B cell (primary cell): ENCODE results near the gene FUS. TPM values are rescaled to one million over a fixed set of nuclear protein-coding genes. Genes with fewer than 3 reads are reported as not detected.
A peak's percentile ranks its signal among the peaks of the same experiment; 100 is the strongest.

Source experiments
- ATAC-seq: fragments of 200-7000 bp; cut with Tn5 transposase; one replicate; pipeline ENCODE4 v1.10.0; 2021; ENCODE audit warnings: low read depth, mild to moderate bottlenecking, moderate number of reproducible peaks, moderate library complexity
- CTCF ChIA-PET: fragments of 350-600 bp; sonication (Branson Sonifier 250); formaldehyde crosslinking; loops from one replicate; lab custom pipeline; 2021; ENCODE audit warnings: antibody characterized with exemption, inconsistent platforms; lab: Charles Lee
- POLR2A ChIA-PET: fragments of 350-600 bp; sonication (Branson Sonifier 250); formaldehyde crosslinking; loops from one replicate; lab custom pipeline; 2021; ENCODE audit warnings: antibody characterized with exemption; lab: Charles Lee
- DNase-seq: peaks from one replicate; pipeline ENCODE4 v3.0.0; 2013
- H2AFZ ChIP-seq: 2 replicates; pipeline ENCODE4 v1.6.1; 2012; ENCODE audit warnings: mild to moderate bottlenecking, low read depth, low read length; ENCODE audit not compliant: insufficient read depth, poor library complexity, severe bottlenecking
- H3K27ac ChIP-seq, 2 donors: 1 replicate in 1 of 2; 2 replicates in 1 of 2; pipeline ENCODE4 v1.5.1; 2012 to 2013; ENCODE audit warnings: low read length in 2 of 2, mild to moderate bottlenecking in 2 of 2, moderate library complexity in 1 of 2
- H3K27me3 ChIP-seq, 4 experiments: fragments of 200-600 bp in 1 of 4; sonication (generic) in 1 of 4; replicated peaks in 1 of 4; 1 replicate in 2 of 4; 2 replicates in 2 of 4; pipeline versions ENCODE4 v1.6.1 to v1.7.0; 2013 to 2016; ENCODE audit warnings: low read length in 3 of 4, mild to moderate bottlenecking in 2 of 4, mixed read lengths in 1 of 4, moderate library complexity in 1 of 4; ENCODE audit not compliant: insufficient read depth in 4 of 4, control insufficient read depth in 3 of 4; ENCODE audit errors: control extremely low read depth in 1 of 4
- H3K36me3 ChIP-seq, 2 experiments: replicated peaks in 1 of 2; 1 replicate in 1 of 2; 2 replicates in 1 of 2; pipeline versions ENCODE4 v1.6.1 to v1.7.1; 2013; ENCODE audit warnings: low read length in 1 of 2; ENCODE audit not compliant: insufficient read depth in 2 of 2, control insufficient read depth in 1 of 2; ENCODE audit errors: control extremely low read depth in 1 of 2, extremely low read depth in 1 of 2
- H3K4me1 ChIP-seq, 2 donors: fragments of 200-600 bp in 1 of 2; sonication (generic) in 1 of 2; 1 replicate in 1 of 2; 2 replicates in 1 of 2; pipeline versions ENCODE4 v1.5.1 to v1.6.1; 2013 to 2017; ENCODE audit warnings: low read length in 2 of 2; ENCODE audit not compliant: control insufficient read depth in 2 of 2, insufficient read depth in 2 of 2
- H3K4me2 ChIP-seq: replicated peaks from 2 replicates; pipeline ENCODE3; 2012; ENCODE audit warnings: mild to moderate bottlenecking, low read depth, low read length; ENCODE audit not compliant: poor library complexity, severe bottlenecking
- H3K4me3 ChIP-seq, 5 experiments: fragments of 200-600 bp in 1 of 5; sonication (generic) in 1 of 5; 1 replicate in 3 of 5; 2 replicates in 2 of 5; pipeline versions ENCODE4 v1.5.1 to v1.7.0; 2011 to 2016; ENCODE audit warnings: low read length in 4 of 5, mild to moderate bottlenecking in 4 of 5, low read depth in 2 of 5, control low read depth in 1 of 5, moderate library complexity in 1 of 5; ENCODE audit not compliant: insufficient read depth in 1 of 5; ENCODE audit errors: control extremely low read depth in 1 of 5, extremely low read depth in 1 of 5
- H3K79me2 ChIP-seq: fragments of 200-600 bp; sonication (generic); one replicate; pipeline ENCODE4 v1.6.0; 2016; ENCODE audit warnings: low read length; ENCODE audit not compliant: control insufficient read depth, insufficient read depth
- H3K9ac ChIP-seq: fragments of 200-600 bp; sonication (generic); 2 replicates; pipeline ENCODE4 v1.6.1; 2017; ENCODE audit warnings: mild to moderate bottlenecking, low read length, moderate library complexity
- H3K9me3 ChIP-seq, 3 donors: one replicate each; pipeline versions ENCODE4 v1.6.1 to v1.7.1; 2013; ENCODE audit warnings: low read length in 2 of 3; ENCODE audit not compliant: control insufficient read depth in 2 of 3, insufficient read depth in 1 of 3; ENCODE audit errors: control extremely low read depth in 1 of 3
- H4K20me1 ChIP-seq: 2 replicates; pipeline ENCODE4 v1.6.0; 2012; ENCODE audit warnings: mild to moderate bottlenecking, low read length; ENCODE audit not compliant: insufficient read depth, control insufficient read depth, poor library complexity, severe bottlenecking
- H3K27ac Mint-ChIP-seq: one replicate; pipeline ENCODE4 v1.8.0; 2021; ENCODE audit warnings: mixed read lengths
- H3K27me3 Mint-ChIP-seq: one replicate; pipeline ENCODE4 v1.8.0; 2021; ENCODE audit warnings: mixed read lengths
- H3K4me1 Mint-ChIP-seq: one replicate; pipeline ENCODE4 v1.8.0; 2021; ENCODE audit warnings: mixed read lengths
- H3K4me3 Mint-ChIP-seq: one replicate; pipeline ENCODE4 v1.8.0; 2021; ENCODE audit warnings: mixed read lengths
- H3K9me3 Mint-ChIP-seq: one replicate; pipeline ENCODE4 v1.8.0; 2022; ENCODE audit warnings: mixed read lengths; ENCODE audit not compliant: insufficient read depth
- CTCF ChIP-seq: fragments of 200-600 bp; IDR thresholded peaks from one replicate; pipeline ENCODE4 v1.8.0; 2022; ENCODE audit warnings: antibody characterized with exemption, mild to moderate bottlenecking
- EZH2 ChIP-seq: IDR thresholded peaks from 2 replicates; pipeline ENCODE4 v1.6.1; 2012; ENCODE audit warnings: borderline replicate concordance, low read depth, mild to moderate bottlenecking, moderate library complexity, low read length; ENCODE audit not compliant: insufficient read depth, poor library complexity, severe bottlenecking
- WGBS: methylation state at CpG from one replicate; pipeline ENCODE4 v1.1.5; 2013; ENCODE audit warnings: missing lambda C conversion rate; ENCODE audit not compliant: insufficient coverage; 5-methylcytosine and 5-hydroxymethylcytosine counted together
- intact Hi-C: fragments of 100-400 bp; cut with micrococcal nuclease; formaldehyde crosslinking; loops from one replicate; pipeline ENCODE4 v1.10.0; 2022
- polyA plus RNA-seq: library from polyadenylated mRNA; depleted of rRNA; stranded (reverse); fragments of >200 nt; gene quantifications from 2 replicates; pipeline ENCODE4 v1.2.3, GENCODE V29; 2012
- total RNA-seq, 2 donors: library from RNA; stranded (reverse); fragments of 120-200 nt in 1 of 2; gene quantifications; 1 replicate in 1 of 2; 2 replicates in 1 of 2; pipeline versions ENCODE4 v1.2.3 to v1.2.4, GENCODE V29; 2013 to 2022

FUS gene
- total and polyA plus RNA-seq, 2 donors (not counting 1 experiment from before 2014, with no cell fraction given): 181 to 597 TPM

- no peaks in the 10 kb centered on the region for H3K9me3 Mint-ChIP-seq
- H3K4me1 Mint-ChIP-seq: peaks cover 8% of the 10 kb centered on the region
- TF ChIP-seq CTCF (no peak), EZH2 (no peak)
- H3K27ac Mint-ChIP-seq: no peak overlapping the region
- peaks cover 5% of the 10 kb centered on the region for H3K27me3 Mint-ChIP-seq
- no peak overlapping the region for H2AFZ ChIP-seq
- H3K4me2 ChIP-seq: peak overlapping the region; percentile 50
- H3K4me3 Mint-ChIP-seq: no peak overlapping the region
- CTCF ChIA-PET: interaction anchor here (0.9 to 5.2 kb wide), 3 partner anchors 13 to 312 kb away, joined by 3 to 34 read pairs (median 3); partner anchors contain the start of gene PYCARD
- WGBS: 11% methylated on average over 8 of the region's 8 CpGs
- H3K36me3 ChIP-seq: no peaks in the 10 kb centered on the region
- H3K4me3 ChIP-seq: no peak overlapping the region
- DNase-seq: no peak
- H3K27me3 ChIP-seq: peaks cover 0 to 2% (median 0%) of the 10 kb centered on the region in 4 experiments
- H3K4me1 ChIP-seq: peaks cover 0 to 6% of the 10 kb centered on the region in 2 donors
- intact Hi-C loops: loop anchor here (5.0 kb wide), 1 partner anchor 170 kb away; the partner anchor contains the start of gene HSD3B7
- no peak overlapping the region for H3K27ac ChIP-seq
- no peaks in the 10 kb centered on the region for H3K9me3 ChIP-seq
- H3K9ac ChIP-seq: no peak overlapping the region
- POLR2A ChIA-PET: interaction anchor here (0.7 kb wide), 1 partner anchor 45 kb away, joined by 3 read pairs; no protein-coding TSS in a partner anchor
- no peaks in the 10 kb centered on the region for H4K20me1 ChIP-seq
- H3K79me2 ChIP-seq: no peaks in the 10 kb centered on the region
- peak; percentile 53 for ATAC-seq
Observed at GRCh38 chr16:31157136-31157535, 22.8 kb upstream of the FUS start.

- no peaks in the 10 kb centered on the region for H3K4me1 Mint-ChIP-seq
- no peaks in the 10 kb centered on the region for H3K9me3 Mint-ChIP-seq
- Histone ChIP-seq H2AFZ (no peak overlapping the region), H3K36me3 (no peaks in the 10 kb centered on the region), H4K20me1 (no peaks in the 10 kb centered on the region), H3K4me2 (no peak overlapping the region), H3K4me3 (no peak overlapping the region), H3K79me2 (no peaks in the 10 kb centered on the region), H3K9me3 (no peaks in the 10 kb centered on the region), H3K4me1 (no peaks in the 10 kb centered on the region), H3K27ac (no peak overlapping the region), H3K9ac (no peak overlapping the region), H3K27me3 (no peaks in the 10 kb centered on the region)
- H3K4me3 Mint-ChIP-seq: no peak overlapping the region
- POLR2A ChIA-PET: no interaction called here
- ATAC-seq (no peak), DNase-seq (no peak)
- intact Hi-C loops: no loop called here
- CTCF ChIA-PET: no interaction called here
- H3K27me3 Mint-ChIP-seq: no peaks in the 10 kb centered on the region
- H3K27ac Mint-ChIP-seq: no peak overlapping the region
- 92% methylated on average over 8 of the region's 8 CpGs for WGBS
- no peak for TF ChIP-seq EZH2
- no peak for TF ChIP-seq CTCF
Observed at GRCh38 chr16:31167315-31167714, 12.6 kb upstream of the FUS start.
